Cardiac muscle cell (in vitro differentiated cells and primary cell): Measurements from ENCODE around the gene SLC25A53. TPM values are rescaled to one million over a fixed set of nuclear protein-coding genes. Genes with fewer than 3 reads are reported as not detected.

ENCODE experiments used
- DNase-seq, 2 donors: peaks; one replicate each; pipeline versions ENCODE4 v3.0.0 to v3.0.0-alpha.2; 2010 to 2017; ENCODE audit warnings: low read depth in 1 of 2, low spot score in 1 of 2
- H3K27ac ChIP-seq: fragments of 200-600 bp; sonication (generic); 2 replicates; pipeline ENCODE4 v1.5.1; 2016
- H3K27me3 ChIP-seq: fragments of 200-600 bp; sonication (generic); 2 replicates; pipeline ENCODE4 v1.6.0; 2016; ENCODE audit warnings: control low read depth
- H3K36me3 ChIP-seq: fragments of 200-600 bp; sonication (generic); 2 replicates; pipeline ENCODE4 v1.5.1; 2016; ENCODE audit warnings: control low read depth
- H3K4me1 ChIP-seq: fragments of 200-600 bp; sonication (generic); 2 replicates; pipeline ENCODE4 v1.8.1; 2017; ENCODE audit warnings: low read depth, mild to moderate bottlenecking, mixed run types
- H3K4me3 ChIP-seq: fragments of 200-600 bp; sonication (generic); 2 replicates; pipeline ENCODE4 v1.5.1; 2016; ENCODE audit warnings: mild to moderate bottlenecking
- H3K9me3 ChIP-seq: fragments of 200-600 bp; sonication (generic); 2 replicates; pipeline ENCODE4 v1.5.1; 2017; ENCODE audit warnings: low read depth, mild to moderate bottlenecking, control low read depth
- polyA plus RNA-seq: library from polyadenylated mRNA; unstranded; fragments of >200 nt; fragmentation: Nextera tagmentation; extraction: Ambion mirVana; gene quantifications from 2 replicates; pipeline ENCODE4 v1.2.1, GENCODE V29; 2016
- total RNA-seq: library from RNA; depleted of rRNA; stranded (reverse); fragments of >200 nt; gene quantifications from 2 replicates; pipeline ENCODE4 v1.2.3, GENCODE V29; 2016
- TF ChIP-seq, protein P1 (sequence below): IDR thresholded peaks from 2 replicates; pipeline ENCODE4 v1.5.1; 2012; ENCODE audit warnings: low read depth, mild to moderate bottlenecking, low read length

SLC25A53 gene, protein sequence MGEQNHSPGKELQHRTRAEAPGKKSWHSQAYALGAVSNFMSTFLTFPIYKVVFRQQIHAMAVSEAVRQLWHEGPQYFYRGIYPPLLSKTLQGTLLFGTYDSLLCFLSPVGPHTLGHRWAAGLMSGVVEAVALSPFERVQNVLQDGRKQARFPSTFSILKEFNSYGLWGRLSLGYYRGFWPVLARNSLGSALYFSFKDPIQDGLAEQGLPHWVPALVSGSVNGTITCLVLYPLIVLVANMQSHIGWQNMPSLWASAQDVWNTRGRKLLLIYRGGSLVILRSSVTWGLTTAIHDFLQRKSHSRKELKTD
- total RNA-seq (8.7 and 15.2 TPM in 2 replicates), polyA plus RNA-seq (5.1 and 9.5 TPM in 2 replicates)

DNA sequence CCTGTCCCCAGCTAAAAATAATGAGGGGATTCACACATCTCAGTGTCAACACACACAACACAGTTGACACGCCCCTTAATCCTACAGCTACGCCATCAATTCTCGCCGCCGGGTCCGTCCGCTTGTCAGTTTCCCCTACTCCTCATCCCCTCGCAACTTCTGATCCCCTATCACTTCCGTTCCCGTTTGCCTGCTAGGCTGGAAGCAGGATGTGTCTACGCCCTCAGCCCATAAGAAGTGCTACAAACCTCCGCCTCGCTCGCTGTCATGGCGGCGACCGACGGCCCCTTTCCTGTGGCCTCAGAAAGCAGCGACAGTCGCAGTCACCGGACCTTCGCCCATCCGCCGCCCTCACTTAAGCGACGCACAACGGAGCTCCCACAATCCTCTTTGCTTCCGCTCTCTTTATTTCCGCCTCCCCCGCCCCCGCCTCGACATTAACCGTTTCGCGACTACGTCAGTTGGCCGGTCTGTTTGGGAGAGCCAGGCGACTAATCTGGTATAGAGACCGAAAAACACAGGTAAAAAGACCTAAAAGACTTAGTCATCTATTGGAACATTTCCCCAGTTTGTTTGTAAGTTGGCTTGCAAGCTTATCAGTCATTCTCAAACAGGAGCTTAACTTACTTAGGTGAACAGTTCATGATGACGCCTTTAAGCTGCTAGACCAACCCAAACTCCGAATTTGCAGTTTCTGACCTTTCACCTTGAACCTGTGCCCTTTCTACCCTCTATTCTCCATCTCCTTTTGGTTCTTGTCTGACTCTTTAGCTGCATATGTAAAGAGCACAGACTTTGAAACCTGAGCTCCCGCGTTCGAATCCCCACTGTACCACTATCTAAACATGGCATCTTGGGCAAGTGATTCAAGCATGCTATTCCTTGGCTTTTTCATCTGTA lies at the start of gene SLC25A53:
Gene SLC25A53 (minus strand): TSS at position 380 of the 900 bp plus-strand sequence. CDS start 51,752 bp downstream, outside the sequence.
- peak within 1 kb of the TSS; percentile 57 for H3K4me3 ChIP-seq
- peak; percentile 83 to 94 for DNase-seq
- TF ChIP-seq, protein P1, sequence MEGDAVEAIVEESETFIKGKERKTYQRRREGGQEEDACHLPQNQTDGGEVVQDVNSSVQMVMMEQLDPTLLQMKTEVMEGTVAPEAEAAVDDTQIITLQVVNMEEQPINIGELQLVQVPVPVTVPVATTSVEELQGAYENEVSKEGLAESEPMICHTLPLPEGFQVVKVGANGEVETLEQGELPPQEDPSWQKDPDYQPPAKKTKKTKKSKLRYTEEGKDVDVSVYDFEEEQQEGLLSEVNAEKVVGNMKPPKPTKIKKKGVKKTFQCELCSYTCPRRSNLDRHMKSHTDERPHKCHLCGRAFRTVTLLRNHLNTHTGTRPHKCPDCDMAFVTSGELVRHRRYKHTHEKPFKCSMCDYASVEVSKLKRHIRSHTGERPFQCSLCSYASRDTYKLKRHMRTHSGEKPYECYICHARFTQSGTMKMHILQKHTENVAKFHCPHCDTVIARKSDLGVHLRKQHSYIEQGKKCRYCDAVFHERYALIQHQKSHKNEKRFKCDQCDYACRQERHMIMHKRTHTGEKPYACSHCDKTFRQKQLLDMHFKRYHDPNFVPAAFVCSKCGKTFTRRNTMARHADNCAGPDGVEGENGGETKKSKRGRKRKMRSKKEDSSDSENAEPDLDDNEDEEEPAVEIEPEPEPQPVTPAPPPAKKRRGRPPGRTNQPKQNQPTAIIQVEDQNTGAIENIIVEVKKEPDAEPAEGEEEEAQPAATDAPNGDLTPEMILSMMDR = no peak
- no peaks in the 10 kb centered on the region for H3K27me3 ChIP-seq
- H3K27ac ChIP-seq = peak within 1 kb of the TSS; percentile 94
- H3K36me3 ChIP-seq = no peaks in the 10 kb centered on the region
- H3K9me3 ChIP-seq = no peaks in the 10 kb centered on the region
- H3K4me1 ChIP-seq = no peaks in the 10 kb centered on the region

DNA sequence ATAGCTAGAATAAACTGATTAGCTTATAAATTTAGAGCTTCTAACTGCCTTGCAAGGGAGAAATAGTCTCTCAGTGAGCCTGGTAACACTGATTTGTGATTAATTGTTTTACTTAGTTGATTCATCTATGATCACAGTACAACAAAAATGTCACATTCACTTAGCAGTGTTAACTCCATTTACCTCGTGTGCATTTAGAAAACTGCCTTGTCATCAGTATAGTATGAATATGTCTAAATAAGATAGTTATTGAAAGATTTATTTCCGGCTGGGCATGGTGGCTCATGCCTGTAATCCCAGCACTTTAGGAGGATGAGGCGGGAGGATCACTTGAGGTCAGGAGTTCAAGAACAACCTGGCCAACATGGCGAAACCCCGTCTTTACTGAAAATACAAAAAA lies 48.7 kb upstream of the SLC25A53 start:
- no peak for DNase-seq
- H3K9me3 ChIP-seq = no peaks in the 10 kb centered on the region
- no peak overlapping the region for H3K4me3 ChIP-seq
- no peak overlapping the region for H3K27ac ChIP-seq
- TF ChIP-seq, protein P1 = no peak
- peaks cover 7% of the 10 kb centered on the region for H3K27me3 ChIP-seq
- H3K36me3 ChIP-seq = no peaks in the 10 kb centered on the region
- no peaks in the 10 kb centered on the region for H3K4me1 ChIP-seq

DNA sequence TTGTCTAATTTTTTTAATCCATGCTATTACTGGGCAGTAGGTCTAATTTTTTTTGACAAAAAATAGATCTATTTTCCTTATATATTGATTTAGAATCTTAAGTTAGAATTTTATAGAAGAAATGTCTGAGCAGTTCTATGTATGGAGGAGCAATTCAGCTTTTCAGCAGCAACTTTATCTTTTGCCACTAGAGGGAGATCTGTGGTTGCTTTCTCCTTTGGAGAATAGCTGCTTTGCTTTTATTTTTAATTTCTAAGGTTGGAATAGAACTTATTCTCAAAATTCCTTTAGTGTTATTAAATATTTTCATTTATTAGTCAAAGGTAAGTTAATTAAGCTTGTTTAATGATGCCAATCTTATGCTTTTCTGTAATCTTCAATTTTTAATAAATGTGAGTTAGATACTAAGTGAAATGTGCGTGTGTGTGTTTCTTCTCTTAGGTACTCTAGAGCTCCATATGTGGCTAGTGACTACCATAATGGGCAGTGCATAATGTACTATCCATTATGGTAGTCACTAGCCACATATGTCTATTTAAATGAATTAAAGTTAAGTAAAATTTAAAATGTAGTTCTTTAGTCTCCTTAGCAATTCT lies 38.8 kb upstream of the SLC25A53 start:
- Histone ChIP-seq H3K4me3 (no peak overlapping the region), H3K36me3 (peaks cover 22% of the 10 kb centered on the region), H3K27me3 (no peaks in the 10 kb centered on the region), H3K4me1 (no peaks in the 10 kb centered on the region), H3K9me3 (no peaks in the 10 kb centered on the region), H3K27ac (no peak overlapping the region)
- TF ChIP-seq, protein P1 = peak; percentile 60
- peak; percentile 36 to 56 for DNase-seq

DNA sequence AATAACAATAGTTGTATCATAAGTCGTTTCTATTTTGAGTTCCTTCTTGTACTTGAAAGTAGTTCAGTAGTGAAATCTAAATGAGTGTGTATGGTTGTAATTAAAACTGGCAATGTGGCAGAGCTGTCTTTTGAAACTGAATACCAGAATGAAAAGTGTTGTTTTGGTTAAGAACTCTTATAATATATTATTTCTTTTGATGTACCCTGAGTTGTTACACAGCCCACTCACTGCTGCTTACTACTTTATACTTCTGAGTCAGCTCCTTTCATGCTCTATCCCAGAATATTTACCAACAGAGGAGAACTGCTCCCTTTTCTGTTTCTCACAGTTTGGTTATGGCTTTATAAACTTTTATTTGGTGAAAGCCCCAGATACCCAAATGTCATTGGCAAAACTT lies 38.2 kb upstream of the SLC25A53 start:
- no peak for DNase-seq
- peaks cover 26% of the 10 kb centered on the region for H3K36me3 ChIP-seq
- no peaks in the 10 kb centered on the region for H3K27me3 ChIP-seq
- TF ChIP-seq, protein P1 = no peak
- H3K27ac ChIP-seq = peak overlapping the region; percentile 29
- no peak overlapping the region for H3K4me3 ChIP-seq
- H3K9me3 ChIP-seq = no peaks in the 10 kb centered on the region
- no peaks in the 10 kb centered on the region for H3K4me1 ChIP-seq

DNA sequence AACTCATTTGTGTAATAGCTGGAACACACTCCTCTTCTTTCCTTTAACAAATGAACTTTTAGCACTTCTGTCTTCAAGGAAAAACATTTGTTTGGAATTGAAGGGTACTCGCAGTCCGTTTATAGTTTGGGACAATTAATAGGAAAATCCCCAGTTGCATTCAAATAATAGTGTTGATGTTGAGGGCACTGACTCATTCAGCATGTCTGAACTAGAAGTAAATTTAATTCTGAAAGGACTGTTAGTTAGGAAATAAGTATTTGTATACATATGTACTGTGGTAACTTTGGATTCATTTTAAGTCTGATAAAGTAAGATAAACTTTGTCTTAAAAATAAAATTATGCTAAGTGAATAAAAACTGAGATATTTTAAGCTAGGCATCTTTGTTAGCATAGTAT lies 36.7 kb upstream of the SLC25A53 start:
- TF ChIP-seq, protein P1 = no peak
- no peaks in the 10 kb centered on the region for H3K9me3 ChIP-seq
- DNase-seq = no peak
- no peak overlapping the region for H3K27ac ChIP-seq
- no peaks in the 10 kb centered on the region for H3K4me1 ChIP-seq
- no peak overlapping the region for H3K4me3 ChIP-seq
- H3K36me3 ChIP-seq = peaks cover 38% of the 10 kb centered on the region
- H3K27me3 ChIP-seq = no peaks in the 10 kb centered on the region
